HEK293T (cell line): ENCODE results near the gene CALHM5.

Experiments used
- CTCF ChIA-PET: fragments of 350-600 bp; formaldehyde crosslinking; extraction: SDS; loops from one replicate; lab custom pipeline; 2021; ENCODE audit warnings: antibody characterized with exemption, inconsistent platforms; lab: Yijun Ruan, JAX
- POLR2A ChIA-PET: fragments of 350-600 bp; formaldehyde crosslinking; extraction: SDS; loops from one replicate; lab custom pipeline; 2020; ENCODE audit warnings: antibody characterized with exemption, inconsistent platforms; lab: Yijun Ruan, JAX
- DNase-seq: peaks from one replicate; pipeline ENCODE4 v3.0.0; 2012; ENCODE audit warnings: mixed read lengths; ENCODE audit errors: extremely low spot score
- ARNT ChIP-seq: fragments of 450-650 bp; IDR thresholded peaks from 2 replicates; pipeline ENCODE4 v1.6.1; 2017; ENCODE audit warnings: mild to moderate bottlenecking
- BHLHE40 ChIP-seq: fragments of 450-650 bp; IDR thresholded peaks from 2 replicates; pipeline ENCODE4 v1.6.1; 2016; ENCODE audit warnings: mild to moderate bottlenecking, moderate library complexity, borderline replicate concordance
- CTBP1 ChIP-seq: fragments of 450-650 bp; IDR thresholded peaks from 2 replicates; pipeline ENCODE4 v1.6.1; 2016; ENCODE audit warnings: borderline replicate concordance
- ELF4 ChIP-seq: fragments of 450-650 bp; IDR thresholded peaks from 2 replicates; pipeline ENCODE4 v1.6.1; 2017; ENCODE audit warnings: antibody characterized with exemption
- FOXA1 ChIP-seq: fragments of 450-650 bp; IDR thresholded peaks from 2 replicates; pipeline ENCODE4 v1.6.1; 2016; ENCODE audit warnings: mild to moderate bottlenecking
- FOXK2 ChIP-seq: fragments of 450-650 bp; IDR thresholded peaks from 2 replicates; pipeline ENCODE4 v1.6.1; 2016; ENCODE audit warnings: mild to moderate bottlenecking
- FOXM1 ChIP-seq: fragments of 450-650 bp; IDR thresholded peaks from 2 replicates; pipeline ENCODE4 v1.6.1; 2017; ENCODE audit warnings: mild to moderate bottlenecking, borderline replicate concordance
- HDGF ChIP-seq: fragments of 450-650 bp; IDR thresholded peaks from 2 replicates; pipeline ENCODE4 v1.6.1; 2017; ENCODE audit warnings: antibody characterized with exemption, borderline replicate concordance
- L3MBTL2 ChIP-seq: fragments of 450-650 bp; conservative IDR thresholded peaks from 2 replicates; pipeline ENCODE4 v1.6.1; 2016; ENCODE audit warnings: mild to moderate bottlenecking
- LEF1 ChIP-seq: fragments of 450-650 bp; IDR thresholded peaks from 2 replicates; pipeline ENCODE4 v1.6.1; 2017; ENCODE audit warnings: mild to moderate bottlenecking, borderline replicate concordance
- NFRKB ChIP-seq: fragments of 450-650 bp; IDR thresholded peaks from 2 replicates; pipeline ENCODE4 v1.6.1; 2016; ENCODE audit warnings: mild to moderate bottlenecking, moderate library complexity
- PKNOX1 ChIP-seq: fragments of 450-650 bp; IDR thresholded peaks from 2 replicates; pipeline ENCODE4 v1.6.1; 2016
- SP1 ChIP-seq: fragments of 450-650 bp; IDR thresholded peaks from 2 replicates; pipeline ENCODE4 v1.6.1; 2017
- SUZ12 ChIP-seq: fragments of 450-650 bp; IDR thresholded peaks from 2 replicates; pipeline ENCODE4 v1.6.1; 2016; ENCODE audit warnings: mild to moderate bottlenecking
- TARDBP ChIP-seq: fragments of 450-650 bp; IDR thresholded peaks from 2 replicates; pipeline ENCODE4 v1.6.1; 2016
- ZNF384 ChIP-seq: fragments of 450-650 bp; IDR thresholded peaks from 2 replicates; pipeline ENCODE4 v1.6.1; 2016

Gene CALHM5

GRCh38 chr6:116557893-116558292 lies 46.5 kb downstream of the CALHM5 start:
- ChIA-PET POLR2A (no interaction called here), CTCF (interaction anchor here (0.5 to 1.4 kb wide), 2 partner anchors 12 to 289 kb away, joined by 5 to 6 read pairs; no protein-coding TSS in a partner anchor)
- TF ChIP-seq BHLHE40 (no peak), HDGF (no peak), CTBP1 (no peak), ZNF384 (no peak), PKNOX1 (no peak), TARDBP (no peak)
- no peak for DNase-seq

- DNase-seq, result no peak
- ChIA-PET POLR2A (no interaction called here), CTCF (interaction anchor here (1.0 to 1.7 kb wide), 11 partner anchors 10 to 343 kb away, joined by 3 to 17 read pairs (median 6); partner anchors contain the start of genes CALHM5, RWDD1 and TSPYL4)
- no peak for TF ChIP-seq CTBP1
- TF ChIP-seq LEF1, result no peak
- no peak for TF ChIP-seq BHLHE40
- TF ChIP-seq FOXK2, result no peak
- no peak for TF ChIP-seq SUZ12
- no peak for TF ChIP-seq L3MBTL2
- TF ChIP-seq ARNT, result no peak
- TF ChIP-seq ZNF384, result no peak
- no peak for TF ChIP-seq SP1
- no peak for TF ChIP-seq TARDBP
- no peak for TF ChIP-seq HDGF
- TF ChIP-seq ELF4, result no peak
- TF ChIP-seq FOXA1, result no peak
- no peak for TF ChIP-seq PKNOX1
- TF ChIP-seq FOXM1, result no peak
- no peak for TF ChIP-seq NFRKB
Observed at GRCh38 chr6:116560130-116560529, 48.7 kb downstream of the CALHM5 start.

GRCh38 chr6:116561377-116562018 lies 50.1 kb downstream of the CALHM5 start:
- 0 out of 2 replicates have a peak, but pooled peaks have one; percentile 13 for TF ChIP-seq PKNOX1
- TF ChIP-seq CTBP1, result no peak
- POLR2A ChIA-PET, result interaction anchor here (1.0 to 1.9 kb wide), 4 partner anchors 9 to 50 kb away, joined by 3 to 5 read pairs (median 4); partner anchors contain the start of genes CALHM5 and RWDD1
- peak; percentile 73 for DNase-seq
- CTCF ChIA-PET, result interaction anchor here (0.6 to 1.7 kb wide), 16 partner anchors 9 to 654 kb away, joined by 3 to 17 read pairs (median 4); partner anchors contain the start of genes CALHM5, RWDD1 and TSPYL4

GRCh38 chr6:116562019-116562403 lies 50.6 kb downstream of the CALHM5 start:
- no peak for DNase-seq
- ChIA-PET CTCF (interaction anchor here (0.9 to 1.0 kb wide), 2 partner anchors 29 to 275 kb away, joined by 3 to 5 read pairs; no protein-coding TSS in a partner anchor), POLR2A (interaction anchor here (1.9 kb wide), 1 partner anchor 9 kb away, joined by 5 read pairs; the partner anchor contains the start of gene RWDD1)
- TF ChIP-seq BHLHE40, result no peak
- TF ChIP-seq SUZ12, result no peak
- TF ChIP-seq ELF4, result no peak
- TF ChIP-seq NFRKB, result no peak
- no peak for TF ChIP-seq SP1
- no peak for TF ChIP-seq FOXA1
- no peak for TF ChIP-seq CTBP1
- TF ChIP-seq PKNOX1, result no peak

- ChIA-PET POLR2A (interaction anchor here (1.9 kb wide), 2 partner anchors 8 to 282 kb away, joined by 5 to 6 read pairs; partner anchors contain the start of genes RWDD1 and TSPYL1), CTCF (interaction anchor here (0.9 to 1.0 kb wide), 3 partner anchors 29 to 346 kb away, joined by 3 to 5 read pairs (median 4); no protein-coding TSS in a partner anchor)
- DNase-seq, result no peak
- TF ChIP-seq SP1 (no peak), TARDBP (no peak), LEF1 (no peak), FOXK2 (no peak), FOXM1 (no peak), CTBP1 (no peak), L3MBTL2 (no peak), PKNOX1 (no peak), BHLHE40 (no peak), HDGF (no peak), FOXA1 (no peak), ARNT (no peak), ZNF384 (no peak), ELF4 (no peak), SUZ12 (no peak), NFRKB (no peak)
Observed at GRCh38 chr6:116562614-116563013, 51.2 kb downstream of the CALHM5 start.
